Measurements from ENCODE around the gene CD2BP2. TPM values are rescaled to one million over a fixed set of nuclear protein-coding genes. Genes with fewer than 3 reads are reported as not detected.

The CD2BP2 gene
- 66.4 and 71.7 TPM in 2 replicates for total RNA-seq

DNA sequence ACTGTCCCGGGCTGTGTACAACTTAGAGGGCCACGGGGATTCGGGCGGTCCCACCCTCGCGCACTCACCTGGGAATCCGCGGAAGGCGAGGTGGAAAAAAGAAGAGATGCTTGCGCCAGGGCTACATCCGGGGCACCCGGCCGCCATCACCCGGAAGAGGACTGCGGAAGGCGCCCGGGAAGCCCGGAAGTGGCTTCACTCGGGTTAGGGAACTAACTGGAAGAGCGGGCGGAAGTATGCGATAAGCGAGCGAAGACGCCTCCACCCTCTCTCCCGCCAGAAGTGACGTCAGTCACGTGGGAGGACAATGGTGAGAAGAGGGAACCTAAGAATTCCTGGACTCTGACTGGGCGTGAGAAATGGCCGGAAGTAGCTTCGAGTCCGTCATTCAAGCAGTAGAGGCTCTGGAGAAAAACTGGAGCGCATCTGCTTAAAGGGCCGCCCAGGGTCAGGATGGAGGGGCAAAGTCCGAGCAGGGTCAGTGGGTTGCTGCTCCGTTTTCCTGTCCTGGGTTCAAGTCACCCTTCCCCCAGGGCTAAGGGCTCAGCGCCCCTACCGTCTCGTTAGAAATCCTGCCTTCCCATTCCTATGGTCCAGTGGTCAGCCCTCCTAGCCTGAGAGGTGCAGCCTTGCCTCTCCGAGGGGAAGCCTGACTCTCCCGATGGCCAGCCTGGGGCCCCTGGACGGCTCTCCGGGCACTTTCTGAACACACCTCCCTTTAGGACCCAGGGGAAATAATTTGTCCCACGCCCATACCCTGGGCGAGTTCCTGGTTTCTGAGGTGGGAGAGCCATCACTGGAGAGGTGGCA is at the start of gene CD2BP2:
CD2BP2 (minus strand) TSS at position 165 of the 810 bp plus-strand sequence. CDS start 627 bp downstream, outside the sequence.

DNA sequence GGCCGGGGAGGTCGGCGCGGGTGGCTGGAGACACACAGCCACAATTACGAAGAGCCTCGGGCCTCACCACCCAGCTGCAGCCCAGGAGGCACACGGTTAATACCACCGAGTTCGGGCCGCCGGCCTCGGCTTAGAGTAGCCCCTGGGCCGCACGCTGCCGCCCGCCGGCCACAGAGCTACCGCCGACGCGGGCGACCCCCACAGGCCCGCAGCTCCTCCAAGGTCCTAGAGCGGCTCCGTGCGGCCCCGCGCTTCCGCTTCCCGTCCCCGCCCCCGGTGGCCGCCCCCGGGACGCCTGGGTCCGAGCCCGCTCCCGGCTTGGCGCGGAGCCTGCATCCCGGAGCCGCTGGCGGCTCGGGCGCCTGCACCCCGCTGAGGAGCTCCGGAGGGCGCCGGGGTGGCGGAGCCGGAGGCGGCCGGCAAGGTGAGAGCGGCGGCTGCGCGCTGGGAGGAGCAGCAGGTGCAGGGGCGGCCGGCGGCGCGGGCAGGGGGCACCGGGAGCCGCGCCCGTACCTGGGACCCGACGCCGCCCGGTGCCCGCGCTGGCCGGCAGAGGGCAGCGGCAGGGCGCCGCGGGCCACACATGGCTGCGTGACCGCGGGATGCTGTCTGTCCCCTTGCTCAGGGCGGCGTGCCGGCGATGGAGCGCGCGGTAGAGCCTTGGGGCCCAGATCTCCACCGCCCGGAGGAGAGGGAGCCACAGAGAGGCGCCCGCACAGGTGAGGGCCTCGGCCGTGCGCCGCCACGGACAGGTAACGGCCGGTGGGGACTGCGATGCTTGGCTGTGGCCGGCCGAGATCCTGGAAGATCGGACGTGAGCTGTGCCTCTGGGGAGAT is 40.3 kb upstream of the CD2BP2 start, which contains the start of gene ZNF48:
ZNF48 (plus strand) TSS at position 266 of the 837 bp plus-strand sequence; CDS start at position 641, 375 bp downstream.

DNA sequence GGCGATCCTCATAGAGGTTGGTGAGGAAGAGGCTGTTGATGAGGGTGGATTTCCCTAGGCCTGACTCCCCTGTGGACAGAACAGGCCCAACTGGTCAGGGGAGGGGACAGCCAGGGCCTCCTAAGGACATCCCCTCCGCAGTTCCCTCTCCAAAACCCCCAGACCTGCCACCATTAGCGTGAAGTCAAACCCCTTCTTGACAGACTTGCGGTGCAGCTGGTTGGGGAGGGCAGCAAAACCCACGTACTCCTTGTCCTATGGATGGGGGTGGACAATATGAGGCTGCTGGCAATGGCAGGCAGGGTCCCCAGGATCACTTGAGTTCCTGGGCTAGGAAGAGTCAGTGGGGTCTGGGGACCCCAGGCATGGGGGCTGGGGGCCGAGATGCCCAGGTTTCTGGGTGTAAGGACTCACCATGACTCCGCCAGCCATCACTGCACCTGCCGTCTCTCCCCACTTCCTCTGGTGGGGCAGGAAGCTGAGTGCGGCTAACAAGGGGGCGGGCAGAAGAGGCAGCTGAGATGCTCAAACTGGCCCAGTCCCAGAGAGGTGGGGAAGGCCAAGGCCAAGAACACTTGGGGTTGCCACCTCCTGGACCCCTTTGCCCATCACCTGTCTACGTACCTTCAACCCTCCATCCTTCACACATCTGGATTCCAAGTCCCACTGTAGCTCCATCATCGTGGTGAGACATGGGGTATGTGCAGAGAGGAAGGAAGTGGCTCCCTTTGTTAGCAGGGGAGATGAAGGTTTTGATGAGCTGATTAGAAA is 27.2 kb upstream of the CD2BP2 start, which contains the start of gene SEPTIN1:
SEPTIN1 (minus strand) TSS at position 451 of the 771 bp plus-strand sequence; CDS start at position 432, 19 bp downstream.

DNA sequence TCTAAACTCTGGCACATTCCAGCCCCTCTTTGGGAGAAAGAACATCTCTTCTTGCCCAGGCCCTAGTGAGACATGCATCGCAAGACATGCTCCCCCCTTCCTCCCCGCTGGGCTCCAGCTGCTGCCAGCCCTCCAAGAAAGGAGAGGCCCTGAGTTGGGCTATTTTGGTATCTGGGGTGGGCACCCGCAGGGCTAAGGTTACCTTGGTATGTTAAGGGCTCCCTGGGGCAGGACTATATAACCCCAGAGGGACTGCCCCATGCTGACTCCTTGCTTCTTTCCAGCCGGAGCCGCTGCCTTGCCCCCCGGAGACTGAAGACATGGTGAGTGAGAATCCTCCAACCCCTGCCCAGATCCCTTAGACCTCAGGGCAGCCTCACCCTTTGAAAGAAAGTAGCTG is 19.4 kb upstream of the CD2BP2 start, which contains the start of gene MYL11:
MYL11 (plus strand) TSS at position 265 of the 400 bp plus-strand sequence; CDS start at position 321, 56 bp downstream.

DNA sequence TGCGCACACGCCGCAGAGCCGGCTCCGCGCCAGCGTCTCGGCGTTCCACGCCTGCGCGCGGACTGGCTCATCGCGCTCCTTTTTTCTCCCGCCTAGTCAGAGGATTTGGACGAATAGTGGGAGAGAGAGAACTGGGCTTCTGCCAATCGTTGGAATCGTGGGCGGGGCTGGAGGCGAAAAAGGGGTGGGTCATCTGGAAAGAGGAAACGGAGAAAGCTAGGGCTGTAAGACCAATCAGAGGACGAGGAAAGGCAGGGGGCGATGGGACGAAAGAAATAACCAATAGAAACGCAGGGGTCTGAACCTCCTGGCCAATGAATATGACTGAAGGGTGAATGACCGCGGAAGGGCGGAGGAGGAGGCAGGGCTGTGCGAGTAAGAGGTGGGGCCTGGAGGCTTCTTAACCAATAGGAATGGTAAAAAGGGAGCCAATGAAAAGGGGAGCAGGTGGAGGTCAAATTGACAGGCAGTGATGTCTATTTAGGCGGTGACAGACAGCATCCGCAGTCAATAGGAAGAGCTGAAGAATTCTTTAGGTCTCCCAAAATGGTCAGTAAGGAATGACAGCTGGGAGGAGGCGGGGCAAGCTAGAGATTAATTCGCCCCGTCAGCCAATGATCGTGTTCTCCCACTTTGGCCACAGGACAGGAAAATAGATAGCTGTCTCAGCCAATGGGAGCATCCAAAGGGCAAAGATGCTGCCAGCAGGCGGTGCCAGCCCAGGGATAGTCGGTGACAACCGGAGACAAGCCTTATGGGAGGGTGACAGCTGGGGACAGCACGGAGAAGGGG is 15.5 kb upstream of the CD2BP2 start, which contains the start of gene TBC1D10B:
TBC1D10B (minus strand) TSS at position 39 of the 792 bp plus-strand sequence. CDS start 311 bp downstream, outside the sequence.

Other genes starting within 250 kb of the CD2BP2 start
- gene GDPD3, start 241.8 kb downstream of the CD2BP2 start, total RNA-seq, result 0.49 and 0.80 TPM in 2 replicates
- gene MAPK3, start 232.1 kb downstream of the CD2BP2 start, total RNA-seq, result 127 and 147 TPM in 2 replicates
- gene CORO1A, start 171.7 kb downstream of the CD2BP2 start, total RNA-seq, result 4.5 and 7.1 TPM in 2 replicates
- gene BOLA2B, start 161.6 kb downstream of the CD2BP2 start, total RNA-seq, result 512 and 763 TPM in 2 replicates
- gene SLX1A, start 161.4 kb downstream of the CD2BP2 start, total RNA-seq, result 31.9 and 47.6 TPM in 2 replicates
- gene SULT1A3, start 156.1 kb downstream of the CD2BP2 start, total RNA-seq, result 9.0 and 26.8 TPM in 2 replicates
- 0.10 and 0.27 TPM in 2 replicates for gene NPIPB13, start 106.8 kb downstream of the CD2BP2 start, total RNA-seq
- gene TBC1D10B, start 15.2 kb upstream of the CD2BP2 start, total RNA-seq, result 46.5 and 51.0 TPM in 2 replicates
- gene MYL11, start 19.5 kb upstream of the CD2BP2 start, total RNA-seq, result not detected in 2 replicates
- gene SEPTIN1, start 27.3 kb upstream of the CD2BP2 start, total RNA-seq, result not detected in 2 replicates
- 4.4 and 4.8 TPM in 2 replicates for gene ZNF48, start 40.1 kb upstream of the CD2BP2 start, total RNA-seq
- gene ZNF771, start 52.3 kb upstream of the CD2BP2 start, total RNA-seq, result 5.3 and 6.7 TPM in 2 replicates
- gene DCTPP1, start 74.7 kb upstream of the CD2BP2 start, total RNA-seq, result 70.2 and 71.6 TPM in 2 replicates
- 28.8 and 31.7 TPM in 2 replicates for gene SEPHS2, start 90.6 kb upstream of the CD2BP2 start, total RNA-seq
- gene ITGAL, start 117.4 kb upstream of the CD2BP2 start, total RNA-seq, result under 0.01 and 0.05 TPM in 2 replicates
- gene ZNF768, start 171.3 kb upstream of the CD2BP2 start, total RNA-seq, result 23.7 and 25.4 TPM in 2 replicates
- gene ZNF747, start 179.6 kb upstream of the CD2BP2 start, total RNA-seq, result 5.1 and 5.8 TPM in 2 replicates
- gene ZNF764, start 203.1 kb upstream of the CD2BP2 start, total RNA-seq, result 6.9 TPM in 2 replicates
- gene ZNF688, start 216.4 kb upstream of the CD2BP2 start, total RNA-seq, result 10.2 and 12.1 TPM in 2 replicates
- 4.8 and 5.2 TPM in 2 replicates for gene ZNF785, start 230.4 kb upstream of the CD2BP2 start, total RNA-seq